HEK293 (cell line): Measurements from ENCODE around the gene OR13J1.
A peak's percentile ranks its signal among the peaks of the same experiment; 100 is the strongest.

Experiments
- CTCF ChIA-PET: fragments of 350-600 bp; formaldehyde crosslinking; extraction: SDS; loops from one replicate; lab custom pipeline; 2021; ENCODE audit warnings: antibody characterized with exemption; lab: Yijun Ruan, JAX
- POLR2A ChIA-PET: fragments of 300-600 bp; formaldehyde crosslinking; extraction: SDS; loops from one replicate; lab custom pipeline; 2020; ENCODE audit warnings: antibody characterized with exemption, inconsistent platforms; lab: Yijun Ruan, JAX
- H3K27ac ChIP-seq: fragments of 200-500 bp; sonication (Bioruptor generic); 2 replicates; pipeline ENCODE4 v1.5.1; 2014; ENCODE audit warnings: low read depth, low read length, control low read depth, inconsistent platforms; ENCODE audit errors: extremely low read depth
- H3K36me3 ChIP-seq, 2 experiments: fragments of 200-500 bp in 1 of 2; sonication (Bioruptor generic) in 1 of 2; 1 replicate in 1 of 2; 2 replicates in 1 of 2; pipeline ENCODE4 v1.5.1; 2014 to 2017; ENCODE audit warnings: inconsistent platforms in 2 of 2, low read length in 2 of 2; ENCODE audit not compliant: control insufficient read depth in 2 of 2, insufficient read depth in 1 of 2
- H3K4me1 ChIP-seq: fragments of 200-500 bp; sonication (Bioruptor generic); 2 replicates; pipeline ENCODE4 v1.5.1; 2014; ENCODE audit warnings: mild to moderate bottlenecking, low read length, inconsistent platforms; ENCODE audit not compliant: control insufficient read depth, insufficient read depth
- H3K4me3 ChIP-seq: 2 replicates; pipeline ENCODE4 v1.5.1; 2011; ENCODE audit warnings: low read depth, mild to moderate bottlenecking, control low read depth, low read length, moderate library complexity
- H3K9me3 ChIP-seq: fragments of 200-500 bp; sonication (Bioruptor generic); 2 replicates; pipeline ENCODE4 v1.5.1; 2014; ENCODE audit warnings: low read depth, low read length, inconsistent platforms; ENCODE audit not compliant: control insufficient read depth, insufficient read depth
- GLIS1 ChIP-seq: fragments of 450-650 bp; formaldehyde crosslinking; IDR thresholded peaks from 2 replicates; pipeline ENCODE4 v1.5.1; 2016; ENCODE audit warnings: missing biosample characterization, missing genetic modification characterization
- SP2 ChIP-seq: fragments of 450-650 bp; formaldehyde crosslinking; IDR thresholded peaks from 2 replicates; pipeline ENCODE4 v1.5.1; 2016; ENCODE audit warnings: missing biosample characterization, missing genetic modification characterization
- SP3 ChIP-seq: fragments of 450-650 bp; formaldehyde crosslinking; IDR thresholded peaks from 2 replicates; pipeline ENCODE4 v1.5.1; 2016; ENCODE audit warnings: missing biosample characterization, missing genetic modification characterization
- TSHZ1 ChIP-seq: fragments of 450-650 bp; formaldehyde crosslinking; IDR thresholded peaks from 2 replicates; pipeline ENCODE4 v1.5.1; 2016; ENCODE audit warnings: missing biosample characterization, missing genetic modification characterization, borderline replicate concordance
- WT1 ChIP-seq: fragments of 450-650 bp; formaldehyde crosslinking; IDR thresholded peaks from 2 replicates; pipeline ENCODE4 v1.5.1; 2016; ENCODE audit warnings: missing biosample characterization, missing genetic modification characterization
- YY2 ChIP-seq: fragments of 450-650 bp; formaldehyde crosslinking; IDR thresholded peaks from 2 replicates; pipeline ENCODE4 v1.5.1; 2016; ENCODE audit warnings: missing biosample characterization, missing genetic modification characterization
- ZBTB20 ChIP-seq: fragments of 450-650 bp; formaldehyde crosslinking; IDR thresholded peaks from 2 replicates; pipeline ENCODE4 v1.5.1; 2016; ENCODE audit warnings: missing biosample characterization, missing genetic modification characterization
- ZBTB26 ChIP-seq: fragments of 450-650 bp; formaldehyde crosslinking; optimal IDR thresholded peaks from 2 replicates; pipeline ENCODE3; 2016; ENCODE audit warnings: missing biosample characterization, mild to moderate bottlenecking, missing genetic modification characterization
- ZIC2 ChIP-seq: fragments of 450-650 bp; formaldehyde crosslinking; IDR thresholded peaks from 2 replicates; pipeline ENCODE4 v1.5.1; 2016; ENCODE audit warnings: missing biosample characterization, missing genetic modification characterization
- ZNF16 ChIP-seq: fragments of 450-650 bp; formaldehyde crosslinking; IDR thresholded peaks from 2 replicates; pipeline ENCODE4 v1.5.1; 2016; ENCODE audit warnings: low read depth, missing biosample characterization, missing genetic modification characterization
- ZNF221 ChIP-seq: fragments of 450-650 bp; formaldehyde crosslinking; IDR thresholded peaks from 2 replicates; pipeline ENCODE4 v1.5.1; 2017; ENCODE audit warnings: missing biosample characterization, missing genetic modification characterization, borderline replicate concordance
- ZNF335 ChIP-seq: fragments of 450-650 bp; formaldehyde crosslinking; conservative IDR thresholded peaks from 2 replicates; pipeline ENCODE4 v1.5.1; 2016; ENCODE audit warnings: missing biosample characterization, missing genetic modification characterization
- ZNF473 ChIP-seq: fragments of 450-650 bp; formaldehyde crosslinking; IDR thresholded peaks from 2 replicates; pipeline ENCODE4 v1.5.1; 2017; ENCODE audit warnings: missing biosample characterization, missing genetic modification characterization
- ZNF529 ChIP-seq: fragments of 450-650 bp; formaldehyde crosslinking; IDR thresholded peaks from 2 replicates; pipeline ENCODE4 v1.5.1; 2017; ENCODE audit warnings: missing genetic modification characterization, missing biosample characterization; ENCODE audit not compliant: insufficient replicate concordance
- ZNF707 ChIP-seq: fragments of 450-650 bp; formaldehyde crosslinking; IDR thresholded peaks from 2 replicates; pipeline ENCODE4 v1.5.1; 2016; ENCODE audit warnings: missing biosample characterization, missing genetic modification characterization
- ZSCAN30 ChIP-seq: fragments of 450-650 bp; IDR thresholded peaks from 2 replicates; pipeline ENCODE4 v1.5.1; 2018; ENCODE audit warnings: missing biosample characterization, mild to moderate bottlenecking, missing genetic modification characterization, moderate library complexity
- TF ChIP-seq, protein P1 (sequence below): fragments of 450-650 bp; formaldehyde crosslinking; IDR thresholded peaks from 2 replicates; pipeline ENCODE4 v1.5.1; 2016; ENCODE audit warnings: missing biosample characterization, missing genetic modification characterization
- TF ChIP-seq, protein P2 (sequence below): fragments of 450-650 bp; IDR thresholded peaks from 2 replicates; pipeline ENCODE4 v1.5.1; 2018; ENCODE audit warnings: missing biosample characterization, missing genetic modification characterization
- TF ChIP-seq, protein P3 (sequence below): fragments of 450-650 bp; IDR thresholded peaks from 2 replicates; pipeline ENCODE4 v1.5.1; 2018; ENCODE audit warnings: missing biosample characterization, mild to moderate bottlenecking, missing genetic modification characterization

Gene OR13J1

GRCh38 chr9:35907711-35908503 lies 37.7 kb upstream of the OR13J1 start (continued):
- TF ChIP-seq ZBTB20 (tag by site-specific recombination) (peak; percentile 46), GLIS1 (tag by site-specific recombination) (peak; percentile 32; the same call in 1 of the 2 replicates), WT1 (tag by site-specific recombination) (peak; percentile 18; the same call in 1 of the 2 replicates), SP3 (tag by site-specific recombination) (0 out of 2 replicates have a peak, but pooled peaks have one; percentile 40), ZNF707 (no peak), ZNF529 (tag by site-specific recombination) (no peak)

GRCh38 chr9:35906923-35907699 lies 36.9 kb upstream of the OR13J1 start:
- TF ChIP-seq ZNF335 (tag by site-specific recombination) (0 out of 2 replicates have a peak, but pooled peaks have one; percentile 24), ZNF16 (tag by site-specific recombination) (no peak), ZNF473 (tag by site-specific recombination) (no peak), ZIC2 (tag by site-specific recombination) (0 out of 2 replicates have a peak, but pooled peaks have one; percentile 14), SP2 (tag by site-specific recombination) (0 out of 2 replicates have a peak, but pooled peaks have one; percentile 5)
- TF ChIP-seq, all 188 proteins: peak for 3
- ChIA-PET CTCF (interaction anchor here (0.6 to 7.1 kb wide), 9 partner anchors 38 to 295 kb away, joined by 3 to 85 read pairs (median 3); partner anchors contain the start of gene SPAG8), POLR2A (interaction anchor here (0.7 to 1.5 kb wide), 5 partner anchors 9 to 175 kb away, joined by 3 to 4 read pairs (median 3); partner anchors contain the start of genes CREB3 and TLN1)
- Histone ChIP-seq H3K27ac (peak overlapping the region; percentile 48; the same call in 1 of the 2 replicates), H3K4me1 (peaks cover 10% of the 10 kb centered on the region), H3K36me3 (no peaks in the 10 kb centered on the region), H3K9me3 (no peaks in the 10 kb centered on the region), H3K4me3 (no peak overlapping the region)

DNA sequence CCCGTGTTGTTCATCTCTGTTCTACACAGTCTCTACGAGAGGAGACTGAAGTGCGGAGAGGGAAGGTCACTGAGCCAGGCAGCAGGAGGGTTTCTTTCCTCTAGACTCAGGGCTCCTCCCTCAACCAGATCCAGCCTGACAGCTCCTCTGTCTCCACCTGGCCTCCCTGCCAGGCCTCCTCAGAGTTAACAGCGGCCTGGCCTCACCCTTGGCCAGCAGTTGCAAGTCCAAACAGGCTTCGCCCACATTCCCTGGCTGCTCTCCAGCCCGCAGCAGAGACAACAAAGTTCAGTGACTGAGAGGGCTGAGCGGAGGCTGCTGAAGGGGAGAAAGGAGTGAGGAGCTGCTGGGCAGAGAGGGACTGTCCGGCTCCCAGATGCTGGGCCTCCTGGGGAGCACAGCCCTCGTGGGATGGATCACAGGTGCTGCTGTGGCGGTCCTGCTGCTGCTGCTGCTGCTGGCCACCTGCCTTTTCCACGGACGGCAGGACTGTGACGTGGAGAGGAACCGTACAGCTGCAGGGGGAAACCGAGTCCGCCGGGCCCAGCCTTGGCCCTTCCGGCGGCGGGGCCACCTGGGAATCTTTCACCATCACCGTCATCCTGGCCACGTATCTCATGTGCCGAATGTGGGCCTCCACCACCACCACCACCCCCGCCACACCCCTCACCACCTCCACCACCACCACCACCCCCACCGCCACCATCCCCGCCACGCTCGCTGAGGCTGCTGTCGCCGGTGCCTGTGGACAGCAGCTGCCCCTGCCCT lies 35.9 kb upstream of the OR13J1 start, which contains the start of gene HRCT1:
TSS of gene HRCT1 (plus strand) at position 291 of the 768 bp plus-strand sequence. CDS start at position 377, 86 bp downstream.
- Histone ChIP-seq H3K36me3 (no peaks in the 10 kb centered on the region), H3K9me3 (no peaks in the 10 kb centered on the region), H3K27ac (0 out of 2 replicates have a peak within 1 kb of the TSS, but pooled peaks have one; percentile 35), H3K4me3 (no peak within 1 kb of the TSS; the same call in 1 of the 2 replicates), H3K4me1 (peaks cover 10% of the 10 kb centered on the region)
- ChIA-PET POLR2A (interaction anchor here (0.5 to 1.5 kb wide), 9 partner anchors 8 to 215 kb away, joined by 3 to 6 read pairs (median 3); partner anchors contain the start of genes CREB3, HINT2 and TLN1), CTCF (interaction anchor here (0.7 to 7.1 kb wide), 11 partner anchors 12 to 1206 kb away, joined by 3 to 85 read pairs (median 4); no protein-coding TSS in a partner anchor)
- TF ChIP-seq ZNF221 (tag by site-specific recombination) (no peak), ZSCAN30 (0 out of 2 replicates have a peak, but pooled peaks have one; percentile 44), TSHZ1 (tag by site-specific recombination) (no peak), YY2 (tag by site-specific recombination) (no peak), ZBTB26 (tag by site-specific recombination) (no peak)
- TF ChIP-seq, protein P1, sequence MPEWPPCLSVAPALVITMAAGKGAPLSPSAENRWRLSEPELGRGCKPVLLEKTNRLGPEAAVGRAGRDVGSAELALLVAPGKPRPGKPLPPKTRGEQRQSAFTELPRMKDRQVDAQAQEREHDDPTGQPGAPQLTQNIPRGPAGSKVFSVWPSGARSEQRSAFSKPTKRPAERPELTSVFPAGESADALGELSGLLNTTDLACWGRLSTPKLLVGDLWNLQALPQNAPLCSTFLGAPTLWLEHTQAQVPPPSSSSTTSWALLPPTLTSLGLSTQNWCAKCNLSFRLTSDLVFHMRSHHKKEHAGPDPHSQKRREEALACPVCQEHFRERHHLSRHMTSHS (tag by site-specific recombination) = no peak
- TF ChIP-seq, protein P2, sequence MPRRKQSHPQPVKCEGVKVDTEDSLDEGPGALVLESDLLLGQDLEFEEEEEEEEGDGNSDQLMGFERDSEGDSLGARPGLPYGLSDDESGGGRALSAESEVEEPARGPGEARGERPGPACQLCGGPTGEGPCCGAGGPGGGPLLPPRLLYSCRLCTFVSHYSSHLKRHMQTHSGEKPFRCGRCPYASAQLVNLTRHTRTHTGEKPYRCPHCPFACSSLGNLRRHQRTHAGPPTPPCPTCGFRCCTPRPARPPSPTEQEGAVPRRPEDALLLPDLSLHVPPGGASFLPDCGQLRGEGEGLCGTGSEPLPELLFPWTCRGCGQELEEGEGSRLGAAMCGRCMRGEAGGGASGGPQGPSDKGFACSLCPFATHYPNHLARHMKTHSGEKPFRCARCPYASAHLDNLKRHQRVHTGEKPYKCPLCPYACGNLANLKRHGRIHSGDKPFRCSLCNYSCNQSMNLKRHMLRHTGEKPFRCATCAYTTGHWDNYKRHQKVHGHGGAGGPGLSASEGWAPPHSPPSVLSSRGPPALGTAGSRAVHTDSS = no peak
- TF ChIP-seq, protein P3, sequence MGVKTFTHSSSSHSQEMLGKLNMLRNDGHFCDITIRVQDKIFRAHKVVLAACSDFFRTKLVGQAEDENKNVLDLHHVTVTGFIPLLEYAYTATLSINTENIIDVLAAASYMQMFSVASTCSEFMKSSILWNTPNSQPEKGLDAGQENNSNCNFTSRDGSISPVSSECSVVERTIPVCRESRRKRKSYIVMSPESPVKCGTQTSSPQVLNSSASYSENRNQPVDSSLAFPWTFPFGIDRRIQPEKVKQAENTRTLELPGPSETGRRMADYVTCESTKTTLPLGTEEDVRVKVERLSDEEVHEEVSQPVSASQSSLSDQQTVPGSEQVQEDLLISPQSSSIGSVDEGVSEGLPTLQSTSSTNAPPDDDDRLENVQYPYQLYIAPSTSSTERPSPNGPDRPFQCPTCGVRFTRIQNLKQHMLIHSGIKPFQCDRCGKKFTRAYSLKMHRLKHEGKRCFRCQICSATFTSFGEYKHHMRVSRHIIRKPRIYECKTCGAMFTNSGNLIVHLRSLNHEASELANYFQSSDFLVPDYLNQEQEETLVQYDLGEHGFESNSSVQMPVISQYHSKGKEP (tag by site-specific recombination) = peak; percentile 29; the same call in 1 of the 2 replicates
